ENCODE results near the gene PRMT6.

DNA sequence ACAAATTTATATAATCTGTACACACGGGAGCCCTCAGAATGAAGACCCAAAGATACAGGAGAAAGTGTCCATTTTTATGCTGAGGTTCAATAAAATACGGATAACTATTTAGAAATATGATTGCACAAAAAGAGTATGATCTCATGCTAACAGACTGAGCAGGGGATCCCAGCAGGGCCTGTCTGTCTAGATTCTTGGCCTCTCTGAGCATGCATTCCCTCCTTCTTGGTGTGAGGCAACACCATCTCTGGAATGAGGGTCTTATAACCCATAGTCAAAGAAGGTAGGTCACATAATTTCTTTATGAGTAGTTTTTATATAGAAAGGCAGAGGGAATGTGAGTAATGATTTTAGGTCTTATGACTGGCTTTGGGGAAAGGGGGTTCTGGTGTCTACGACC, 5.4 kb downstream of the PRMT6 start:
- TF ChIP-seq, protein P1, sequence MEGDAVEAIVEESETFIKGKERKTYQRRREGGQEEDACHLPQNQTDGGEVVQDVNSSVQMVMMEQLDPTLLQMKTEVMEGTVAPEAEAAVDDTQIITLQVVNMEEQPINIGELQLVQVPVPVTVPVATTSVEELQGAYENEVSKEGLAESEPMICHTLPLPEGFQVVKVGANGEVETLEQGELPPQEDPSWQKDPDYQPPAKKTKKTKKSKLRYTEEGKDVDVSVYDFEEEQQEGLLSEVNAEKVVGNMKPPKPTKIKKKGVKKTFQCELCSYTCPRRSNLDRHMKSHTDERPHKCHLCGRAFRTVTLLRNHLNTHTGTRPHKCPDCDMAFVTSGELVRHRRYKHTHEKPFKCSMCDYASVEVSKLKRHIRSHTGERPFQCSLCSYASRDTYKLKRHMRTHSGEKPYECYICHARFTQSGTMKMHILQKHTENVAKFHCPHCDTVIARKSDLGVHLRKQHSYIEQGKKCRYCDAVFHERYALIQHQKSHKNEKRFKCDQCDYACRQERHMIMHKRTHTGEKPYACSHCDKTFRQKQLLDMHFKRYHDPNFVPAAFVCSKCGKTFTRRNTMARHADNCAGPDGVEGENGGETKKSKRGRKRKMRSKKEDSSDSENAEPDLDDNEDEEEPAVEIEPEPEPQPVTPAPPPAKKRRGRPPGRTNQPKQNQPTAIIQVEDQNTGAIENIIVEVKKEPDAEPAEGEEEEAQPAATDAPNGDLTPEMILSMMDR (conservative IDR thresholded peaks at IDR 0.05), result no peak
- TF ChIP-seq EZH2 (IDR thresholded peaks at IDR 0.05; ENCODE audit: low read depth), result no peak

Data from PC-9 (cell line).